MV-4-11 (cell line): ENCODE data around the gene KNDC1.
"Not testable (repeated sequence)": the region's sequence is repeated elsewhere in the genome, so short reads cannot be mapped to it uniquely, and the experiment has no call there.

Source experiments
- DNase-seq: peaks from one replicate; lab custom pipeline; 2025; lab: John Stamatoyannopoulos, UW

Gene KNDC1

GRCh38 chr10:133126431-133127290 lies 33.4 kb upstream of the KNDC1 start:
- no peak for DNase-seq

GRCh38 chr10:133127291-133128125 lies 32.5 kb upstream of the KNDC1 start:
- no peak for DNase-seq

GRCh38 chr10:133128126-133129070 lies 31.6 kb upstream of the KNDC1 start:
- no peak for DNase-seq

GRCh38 chr10:133129071-133129858 lies 30.8 kb upstream of the KNDC1 start:
- no peak for DNase-seq

- no peak for DNase-seq
Observed at GRCh38 chr10:133129859-133130495, 30.0 kb upstream of the KNDC1 start.

GRCh38 chr10:133130602-133131001 lies 29.4 kb upstream of the KNDC1 start:
- DNase-seq: no peak

GRCh38 chr10:133131053-133131452 lies 29.0 kb upstream of the KNDC1 start:
- DNase-seq: no peak

- no peak for DNase-seq
Observed at GRCh38 chr10:133131734-133132472, 28.1 kb upstream of the KNDC1 start.

GRCh38 chr10:133132473-133133291 lies 27.3 kb upstream of the KNDC1 start:
- DNase-seq: no peak

- DNase-seq: no peak
Observed at GRCh38 chr10:133133471-133134231, 26.4 kb upstream of the KNDC1 start.

- DNase-seq: no peak
Observed at GRCh38 chr10:133134411-133135115, 25.5 kb upstream of the KNDC1 start.

GRCh38 chr10:133135116-133135465 lies 24.9 kb upstream of the KNDC1 start:
- no peak for DNase-seq

GRCh38 chr10:133137486-133138145 lies 22.4 kb upstream of the KNDC1 start:
- DNase-seq: not testable (repeated sequence)

- no peak for DNase-seq
Observed at GRCh38 chr10:133139551-133140065, 20.4 kb upstream of the KNDC1 start.

GRCh38 chr10:133140417-133141143 lies 19.4 kb upstream of the KNDC1 start:
- no peak for DNase-seq
